HCT116 (cell line): ENCODE results near the gene GLIPR2. TPM values are rescaled to one million over a fixed set of nuclear protein-coding genes. Genes with fewer than 3 reads are reported as not detected.

Source experiments
- ATAC-seq: fragments of 200-7000 bp; cut with Tn5 transposase; 2 replicates; pipeline ENCODE4 v1.9.1; 2020; ENCODE audit warnings: mild to moderate bottlenecking, moderate library complexity
- BruUV-seq: library from RNA; stranded (reverse); fragments of 400-500 nt; replicated peaks from 2 replicates; lab custom pipeline; 2021; lab: Mats Ljungman, UMichigan
- CTCF ChIA-PET: fragments of 300-600 bp; sonication (Branson Sonifier 250); formaldehyde crosslinking; loops from one replicate; lab custom pipeline; 2021; ENCODE audit warnings: antibody characterized with exemption; lab: Charles Lee
- POLR2A ChIA-PET: fragments of 300-600, 350-600 bp; sonication (Branson Sonifier 250); formaldehyde crosslinking; loops from one replicate; lab custom pipeline; 2021; ENCODE audit warnings: antibody characterized with exemption; lab: Charles Lee
- RAD21 ChIA-PET, 2 experiments: fragments of 300-600 bp; sonication (Branson Sonifier 250); formaldehyde crosslinking; loops; one replicate each; lab custom pipeline; 2023; ENCODE audit warnings: low total read pairs in 2 of 2; ENCODE audit not compliant: uncharacterized antibody in 2 of 2, unreplicated experiment in 2 of 2, low non-redundant PET in 1 of 2; lab: Charles Lee
- DNase-seq: peaks from one replicate; pipeline ENCODE4 v3.0.0-alpha.2; 2010; ENCODE audit warnings: low read depth, low spot score
- H2AFZ ChIP-seq: fragments of 200-600 bp; shearing (Covaris generic), sonication (generic); 2 replicates; pipeline ENCODE4 v1.6.1; 2017; ENCODE audit warnings: low read depth, mixed run types, mixed read lengths, antibody characterized with exemption, low read length; ENCODE audit not compliant: poor library complexity, severe bottlenecking
- H3K27ac ChIP-seq: 2 replicates; pipeline ENCODE4 v1.5.1; 2012; ENCODE audit warnings: low read depth, low read length
- H3K27me3 ChIP-seq: fragments of 200-600 bp; sonication (generic); 2 replicates; pipeline ENCODE4 v1.6.1; 2016; ENCODE audit warnings: mixed run types, low read length, mixed read lengths; ENCODE audit not compliant: insufficient read depth
- H3K36me3 ChIP-seq, 2 experiments: fragments of 200-500 bp in 1 of 2; fragments of 200-600 bp in 1 of 2; sonication (Bioruptor generic) in 1 of 2; sonication (generic) in 1 of 2; 2 replicates each; pipeline versions ENCODE4 v1.5.1 to v1.6.1; 2014 to 2016; ENCODE audit warnings: low read length in 2 of 2, inconsistent platforms in 1 of 2, mixed read lengths in 1 of 2, mixed run types in 1 of 2; ENCODE audit not compliant: insufficient read depth in 2 of 2, control insufficient read depth in 1 of 2
- H3K4me1 ChIP-seq, 2 experiments: fragments of 200-600 bp in 1 of 2; sonication (generic) in 1 of 2; 2 replicates each; pipeline versions ENCODE4 v1.5.1 to v1.6.1; 2012 to 2017; ENCODE audit warnings: low read length in 2 of 2, inconsistent platforms in 1 of 2, mild to moderate bottlenecking in 1 of 2, mixed read lengths in 1 of 2, mixed run types in 1 of 2, moderate library complexity in 1 of 2; ENCODE audit not compliant: insufficient read depth in 2 of 2, control insufficient read depth in 1 of 2
- H3K4me2 ChIP-seq: fragments of 200-600 bp; sonication (generic); 2 replicates; pipeline ENCODE4 v1.6.1; 2017; ENCODE audit warnings: mixed run types, low read length, mixed read lengths
- H3K4me3 ChIP-seq, 2 experiments: fragments of 200-600 bp in 1 of 2; sonication (generic) in 1 of 2; replicated peaks in 1 of 2; 2 replicates each; pipeline ENCODE4 v1.5.1; 2011 to 2016; ENCODE audit warnings: low read length in 2 of 2, control low read depth in 1 of 2, low read depth in 1 of 2, mild to moderate bottlenecking in 1 of 2, mixed read lengths in 1 of 2, mixed run types in 1 of 2
- H3K79me2 ChIP-seq: fragments of 200-600 bp; sonication (generic); 2 replicates; pipeline ENCODE4 v1.6.1; 2017; ENCODE audit warnings: mild to moderate bottlenecking, mixed run types, low read length, moderate library complexity, mixed read lengths; ENCODE audit not compliant: insufficient read depth
- H3K9ac ChIP-seq: fragments of 200-600 bp; sonication (generic); 2 replicates; pipeline ENCODE4 v1.6.1; 2016; ENCODE audit warnings: low read length, mixed read lengths
- H3K9me2 ChIP-seq: fragments of 200-600 bp; sonication (generic), shearing (Covaris generic); 2 replicates; pipeline ENCODE4 v1.6.1; 2017; ENCODE audit warnings: mixed run types, mild to moderate bottlenecking, moderate library complexity; ENCODE audit not compliant: insufficient read depth
- H3K9me3 ChIP-seq, 2 experiments: fragments of 200-500 bp in 1 of 2; fragments of 200-600 bp in 1 of 2; sonication (Bioruptor generic) in 1 of 2; sonication (generic) in 1 of 2; 2 replicates each; pipeline ENCODE4 v1.6.1; 2014 to 2017; ENCODE audit warnings: low read length in 2 of 2, mixed read lengths in 2 of 2, inconsistent platforms in 1 of 2, low read depth in 1 of 2, mild to moderate bottlenecking in 1 of 2, mixed run types in 1 of 2, moderate library complexity in 1 of 2; ENCODE audit not compliant: control insufficient read depth in 1 of 2, insufficient read depth in 1 of 2
- H4K20me1 ChIP-seq: fragments of 200-600 bp; sonication (generic), shearing (Covaris generic); 2 replicates; pipeline ENCODE4 v1.6.1; 2017; ENCODE audit warnings: mixed run types, mild to moderate bottlenecking, moderate library complexity; ENCODE audit not compliant: insufficient read depth
- CBX3 ChIP-seq: IDR thresholded peaks from 2 replicates; pipeline ENCODE4 v1.6.1; 2012; ENCODE audit warnings: low read depth
- CEBPB ChIP-seq: IDR thresholded peaks from 2 replicates; pipeline ENCODE4 v1.6.1; 2012; ENCODE audit warnings: low read depth
- EGR1 ChIP-seq: IDR thresholded peaks from 2 replicates; pipeline ENCODE4 v1.6.1; 2012; ENCODE audit warnings: low read depth
- ELF1 ChIP-seq: IDR thresholded peaks from 2 replicates; pipeline ENCODE4 v1.6.1; 2012; ENCODE audit warnings: low read depth, borderline replicate concordance
- EZH2 ChIP-seq: fragments of 200-600 bp; sonication (generic); IDR thresholded peaks from 2 replicates; pipeline ENCODE4 v1.6.1; 2017; ENCODE audit warnings: antibody characterized with exemption, mixed run types
- EZH2phosphoT487 ChIP-seq: fragments of 200-600 bp; IDR thresholded peaks from 2 replicates; pipeline ENCODE4 v1.6.1; 2018; ENCODE audit warnings: antibody characterized with exemption, borderline replicate concordance
- JUND ChIP-seq: IDR thresholded peaks from 2 replicates; pipeline ENCODE4 v1.6.1; 2012
- POLR2A ChIP-seq: IDR thresholded peaks from 2 replicates; pipeline ENCODE4 v1.7.0; 2011; ENCODE audit warnings: borderline replicate concordance; ENCODE audit not compliant: insufficient read depth, insufficient read length; ENCODE audit errors: extremely low read depth
- SP1 ChIP-seq: IDR thresholded peaks from 2 replicates; pipeline ENCODE4 v1.6.1; 2012; ENCODE audit warnings: low read depth
- SRF ChIP-seq: IDR thresholded peaks from 2 replicates; pipeline ENCODE4 v1.6.1; 2012; ENCODE audit warnings: low read depth
- TCF7L2 ChIP-seq: IDR thresholded peaks from 2 replicates; pipeline ENCODE4 v1.7.0; 2011; ENCODE audit warnings: borderline replicate concordance, inconsistent platforms; ENCODE audit not compliant: insufficient read depth, insufficient read length; ENCODE audit errors: extremely low read depth
- YY1 ChIP-seq: IDR thresholded peaks from 2 replicates; pipeline ENCODE4 v1.6.1; 2011; ENCODE audit warnings: low read length, low read depth, moderate library complexity, mild to moderate bottlenecking; ENCODE audit not compliant: insufficient replicate concordance; ENCODE audit errors: extremely low read depth
- ZFX ChIP-seq: fragments of 450-650 bp; IDR thresholded peaks from 2 replicates; pipeline ENCODE4 v1.6.1; 2017
- intact Hi-C: fragments of 100-400 bp; cut with micrococcal nuclease; formaldehyde crosslinking; loops from 2 replicates; pipeline ENCODE4 v1.10.0; 2022
- total RNA-seq: library from RNA; stranded (reverse); gene quantifications from one replicate; pipeline ENCODE4 v1.2.1, GENCODE V29; 2021; ENCODE audit not compliant: unreplicated experiment
- TF ChIP-seq, protein P1 (sequence below): IDR thresholded peaks from 2 replicates; pipeline ENCODE4 v1.6.1; 2012; ENCODE audit warnings: low read depth
- TF ChIP-seq, protein P2 (sequence below): IDR thresholded peaks from 2 replicates; pipeline ENCODE4 v1.6.1; 2012
- TF ChIP-seq, protein P3 (sequence below), 3 experiments: fragments of 200-600 bp in 1 of 3; sonication (generic) in 1 of 3; IDR thresholded peaks in 2 of 3; conservative IDR thresholded peaks in 1 of 3; 2 replicates each; pipeline ENCODE4 v1.5.1; 2012 to 2017; ENCODE audit warnings: low read depth in 2 of 3, low read length in 2 of 3, antibody characterized with exemption in 1 of 3, borderline replicate concordance in 1 of 3, control low read depth in 1 of 3, mild to moderate bottlenecking in 1 of 3, mixed read lengths in 1 of 3, mixed run types in 1 of 3, moderate library complexity in 1 of 3; ENCODE audit not compliant: insufficient read depth in 1 of 3
- TF ChIP-seq, protein P4 (sequence below): IDR thresholded peaks from 2 replicates; pipeline ENCODE4 v1.6.1; 2012

Gene GLIPR2
- total RNA-seq, 1 experiment from 2014 or later, result 14.5 TPM

DNA sequence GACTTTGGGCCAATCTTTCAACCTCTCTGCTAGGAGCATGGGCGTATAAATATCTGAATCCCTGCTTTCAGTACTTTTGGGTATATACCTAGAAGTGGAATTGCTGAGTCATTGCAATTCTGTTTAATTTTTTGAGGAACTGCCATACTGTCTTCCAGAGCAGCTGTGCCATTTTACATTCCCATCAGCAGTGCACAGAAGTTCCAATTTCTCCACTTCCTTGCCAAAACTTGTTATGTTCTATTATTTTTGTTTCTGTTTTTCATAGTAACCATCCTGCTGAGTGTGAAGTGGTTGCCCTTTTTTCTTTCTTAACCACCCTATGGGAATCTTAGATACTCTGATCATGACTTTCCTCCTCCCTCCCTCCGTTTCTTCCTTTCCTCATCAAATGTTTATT is 21.6 kb downstream of the GLIPR2 start:
- no peak for DNase-seq
- Histone ChIP-seq H3K9me2 (no peaks in the 10 kb centered on the region), H2AFZ (no peak overlapping the region), H3K4me1 (peaks cover 0 to 15% of the 10 kb centered on the region in 2 experiments; a peak in 1 of 4 replicates), H3K79me2 (no peaks in the 10 kb centered on the region), H3K9ac (no peak overlapping the region), H3K36me3 (no peaks in the 10 kb centered on the region), H4K20me1 (no peaks in the 10 kb centered on the region), H3K27ac (no peak overlapping the region), H3K27me3 (no peaks in the 10 kb centered on the region), H3K4me2 (no peak overlapping the region), H3K9me3 (no peaks in the 10 kb centered on the region; a peak in 1 of 4 replicates), H3K4me3 (no peak overlapping the region)
- ChIA-PET POLR2A (no interaction called here), CTCF (no interaction called here), RAD21 (no interaction called here)
- TF ChIP-seq SP1 (no peak), CEBPB (no peak), ELF1 (no peak), SRF (no peak), JUND (no peak), CBX3 (no peak), YY1 (no peak), EZH2 (no peak), TCF7L2 (no peak), ZFX (no peak), EZH2phosphoT487 (no peak), POLR2A (no peak), EGR1 (no peak)
- TF ChIP-seq, protein P1, sequence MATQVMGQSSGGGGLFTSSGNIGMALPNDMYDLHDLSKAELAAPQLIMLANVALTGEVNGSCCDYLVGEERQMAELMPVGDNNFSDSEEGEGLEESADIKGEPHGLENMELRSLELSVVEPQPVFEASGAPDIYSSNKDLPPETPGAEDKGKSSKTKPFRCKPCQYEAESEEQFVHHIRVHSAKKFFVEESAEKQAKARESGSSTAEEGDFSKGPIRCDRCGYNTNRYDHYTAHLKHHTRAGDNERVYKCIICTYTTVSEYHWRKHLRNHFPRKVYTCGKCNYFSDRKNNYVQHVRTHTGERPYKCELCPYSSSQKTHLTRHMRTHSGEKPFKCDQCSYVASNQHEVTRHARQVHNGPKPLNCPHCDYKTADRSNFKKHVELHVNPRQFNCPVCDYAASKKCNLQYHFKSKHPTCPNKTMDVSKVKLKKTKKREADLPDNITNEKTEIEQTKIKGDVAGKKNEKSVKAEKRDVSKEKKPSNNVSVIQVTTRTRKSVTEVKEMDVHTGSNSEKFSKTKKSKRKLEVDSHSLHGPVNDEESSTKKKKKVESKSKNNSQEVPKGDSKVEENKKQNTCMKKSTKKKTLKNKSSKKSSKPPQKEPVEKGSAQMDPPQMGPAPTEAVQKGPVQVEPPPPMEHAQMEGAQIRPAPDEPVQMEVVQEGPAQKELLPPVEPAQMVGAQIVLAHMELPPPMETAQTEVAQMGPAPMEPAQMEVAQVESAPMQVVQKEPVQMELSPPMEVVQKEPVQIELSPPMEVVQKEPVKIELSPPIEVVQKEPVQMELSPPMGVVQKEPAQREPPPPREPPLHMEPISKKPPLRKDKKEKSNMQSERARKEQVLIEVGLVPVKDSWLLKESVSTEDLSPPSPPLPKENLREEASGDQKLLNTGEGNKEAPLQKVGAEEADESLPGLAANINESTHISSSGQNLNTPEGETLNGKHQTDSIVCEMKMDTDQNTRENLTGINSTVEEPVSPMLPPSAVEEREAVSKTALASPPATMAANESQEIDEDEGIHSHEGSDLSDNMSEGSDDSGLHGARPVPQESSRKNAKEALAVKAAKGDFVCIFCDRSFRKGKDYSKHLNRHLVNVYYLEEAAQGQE, result no peak
- TF ChIP-seq, protein P2, sequence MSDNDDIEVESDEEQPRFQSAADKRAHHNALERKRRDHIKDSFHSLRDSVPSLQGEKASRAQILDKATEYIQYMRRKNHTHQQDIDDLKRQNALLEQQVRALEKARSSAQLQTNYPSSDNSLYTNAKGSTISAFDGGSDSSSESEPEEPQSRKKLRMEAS, result no peak
- TF ChIP-seq, protein P3, sequence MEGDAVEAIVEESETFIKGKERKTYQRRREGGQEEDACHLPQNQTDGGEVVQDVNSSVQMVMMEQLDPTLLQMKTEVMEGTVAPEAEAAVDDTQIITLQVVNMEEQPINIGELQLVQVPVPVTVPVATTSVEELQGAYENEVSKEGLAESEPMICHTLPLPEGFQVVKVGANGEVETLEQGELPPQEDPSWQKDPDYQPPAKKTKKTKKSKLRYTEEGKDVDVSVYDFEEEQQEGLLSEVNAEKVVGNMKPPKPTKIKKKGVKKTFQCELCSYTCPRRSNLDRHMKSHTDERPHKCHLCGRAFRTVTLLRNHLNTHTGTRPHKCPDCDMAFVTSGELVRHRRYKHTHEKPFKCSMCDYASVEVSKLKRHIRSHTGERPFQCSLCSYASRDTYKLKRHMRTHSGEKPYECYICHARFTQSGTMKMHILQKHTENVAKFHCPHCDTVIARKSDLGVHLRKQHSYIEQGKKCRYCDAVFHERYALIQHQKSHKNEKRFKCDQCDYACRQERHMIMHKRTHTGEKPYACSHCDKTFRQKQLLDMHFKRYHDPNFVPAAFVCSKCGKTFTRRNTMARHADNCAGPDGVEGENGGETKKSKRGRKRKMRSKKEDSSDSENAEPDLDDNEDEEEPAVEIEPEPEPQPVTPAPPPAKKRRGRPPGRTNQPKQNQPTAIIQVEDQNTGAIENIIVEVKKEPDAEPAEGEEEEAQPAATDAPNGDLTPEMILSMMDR (IDR thresholded peaks at IDR 0.05 in 2 of 3, conservative IDR thresholded peaks at IDR 0.05 in 1 of 3; ENCODE audit: borderline replicate concordance in 1 of 3, insufficient read depth in 1 of 3, low read depth in 2 of 3, low read length in 2 of 3), result no peak
- TF ChIP-seq, protein P4, sequence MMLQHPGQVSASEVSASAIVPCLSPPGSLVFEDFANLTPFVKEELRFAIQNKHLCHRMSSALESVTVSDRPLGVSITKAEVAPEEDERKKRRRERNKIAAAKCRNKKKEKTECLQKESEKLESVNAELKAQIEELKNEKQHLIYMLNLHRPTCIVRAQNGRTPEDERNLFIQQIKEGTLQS, result no peak
- ATAC-seq, result no peak
- intact Hi-C loops, result no loop called here
- BruUV-seq, result no TSS peak
